Smooth muscle cell of the brain vasculature (primary cell): ENCODE measurements around the gene RTP5.
"Not testable (repeated sequence)": the region's sequence is repeated elsewhere in the genome, so short reads cannot be mapped to it uniquely, and the experiment has no call there.

Source experiments
- DNase-seq: peaks from one replicate; pipeline ENCODE4 v3.0.0-alpha.2; 2012; ENCODE audit warnings: low read depth, low spot score

Gene RTP5

GRCh38 chr2:241902357-241902991 is 32.9 kb downstream of the RTP5 start:
- DNase-seq, result no peak

- DNase-seq, result no peak
Measured at GRCh38 chr2:241903121-241904010, 33.8 kb downstream of the RTP5 start.

GRCh38 chr2:241904011-241904718 is 34.6 kb downstream of the RTP5 start:
- DNase-seq, result no peak

GRCh38 chr2:241904791-241905710 is 35.5 kb downstream of the RTP5 start:
- DNase-seq, result no peak

- no peak for DNase-seq
Measured at GRCh38 chr2:241905716-241906377, 36.3 kb downstream of the RTP5 start.

- DNase-seq, result not testable (repeated sequence)
Measured at GRCh38 chr2:241906378-241906770, 36.8 kb downstream of the RTP5 start.

- DNase-seq, result no peak
Measured at GRCh38 chr2:241906826-241907570, 37.5 kb downstream of the RTP5 start.

GRCh38 chr2:241907831-241908230 is 38.3 kb downstream of the RTP5 start:
- not testable (repeated sequence) for DNase-seq

- no peak for DNase-seq
Measured at GRCh38 chr2:241908686-241909420, 39.3 kb downstream of the RTP5 start.

- DNase-seq, result no peak
Measured at GRCh38 chr2:241909769-241910168, 40.2 kb downstream of the RTP5 start.

GRCh38 chr2:241910604-241911520 is 41.3 kb downstream of the RTP5 start:
- DNase-seq, result no peak

GRCh38 chr2:241911551-241911950 is 42.0 kb downstream of the RTP5 start:
- no peak for DNase-seq

GRCh38 chr2:241912021-241912555 is 42.6 kb downstream of the RTP5 start:
- no peak for DNase-seq

- no peak for DNase-seq
Measured at GRCh38 chr2:241913703-241914102, 44.2 kb downstream of the RTP5 start.

- no peak for DNase-seq
Measured at GRCh38 chr2:241914542-241914941, 45.0 kb downstream of the RTP5 start.

- DNase-seq, result not testable (repeated sequence)
Measured at GRCh38 chr2:241921631-241922030, 52.1 kb downstream of the RTP5 start.

GRCh38 chr2:241922411-241922810 is 52.9 kb downstream of the RTP5 start:
- DNase-seq, result no peak
